Subcutaneous adipose tissue (tissue), 4 donors: Measurements from ENCODE around the gene SLC6A12. TPM values are rescaled to one million over a fixed set of nuclear protein-coding genes. Genes with fewer than 3 reads are reported as not detected.

Experiments
- total RNA-seq, 4 donors: library from RNA; depleted of rRNA; stranded (reverse); fragments of >200 nt; gene quantifications; one replicate each; pipeline ENCODE4 v1.1.0, GENCODE V29; 2016
- TF ChIP-seq, protein P1 (sequence below): fragments of 450-650 bp; IDR thresholded peaks from one replicate; pipeline ENCODE4 v1.5.1; 2016; ENCODE audit warnings: low read depth, mild to moderate bottlenecking, control low read depth, antibody characterized with exemption, moderate library complexity

The SLC6A12 gene
- total RNA-seq, 4 donors from 2014 or later, result 0.33 to 4.4 (median 1.5) TPM

DNA sequence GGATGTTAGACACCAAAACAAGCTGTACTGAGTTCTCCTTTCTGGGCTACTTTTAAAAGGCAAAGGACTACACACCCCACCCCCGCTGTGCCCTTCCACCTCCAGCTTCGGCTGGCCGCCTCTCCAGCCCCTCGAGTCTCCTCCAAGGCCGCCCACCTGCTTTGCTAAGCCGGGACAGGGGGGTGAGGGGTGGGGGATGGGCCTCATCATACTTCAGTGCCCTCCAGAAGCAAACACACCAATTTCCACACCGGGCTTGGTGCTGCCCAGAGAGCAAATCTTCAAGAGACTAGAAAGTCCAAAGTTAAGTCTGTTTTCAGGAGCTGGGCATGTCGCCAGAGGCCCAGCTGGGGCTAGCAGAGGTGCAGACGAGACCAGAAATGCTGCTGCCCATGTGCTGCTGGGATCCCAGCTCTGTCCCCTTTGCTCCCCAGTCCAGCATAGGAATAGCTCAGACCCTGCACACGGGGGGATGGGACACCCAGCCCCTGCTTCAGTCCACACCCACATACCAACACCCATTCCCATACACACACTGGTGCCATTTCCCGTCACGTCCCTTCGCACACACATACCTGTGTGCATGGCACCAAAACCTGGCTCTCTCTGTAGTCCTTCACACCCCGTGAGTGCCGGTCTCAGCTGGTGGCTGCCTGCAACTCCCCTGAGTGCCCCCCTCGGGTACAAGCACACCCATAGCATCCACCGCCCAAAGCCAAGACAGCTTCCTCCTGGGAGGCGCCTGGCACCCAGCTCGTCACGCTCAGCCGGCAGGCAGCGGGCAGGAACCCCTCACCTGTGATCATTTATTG, 1.0 kb downstream of the SLC6A12 start:
- TF ChIP-seq, protein P1, sequence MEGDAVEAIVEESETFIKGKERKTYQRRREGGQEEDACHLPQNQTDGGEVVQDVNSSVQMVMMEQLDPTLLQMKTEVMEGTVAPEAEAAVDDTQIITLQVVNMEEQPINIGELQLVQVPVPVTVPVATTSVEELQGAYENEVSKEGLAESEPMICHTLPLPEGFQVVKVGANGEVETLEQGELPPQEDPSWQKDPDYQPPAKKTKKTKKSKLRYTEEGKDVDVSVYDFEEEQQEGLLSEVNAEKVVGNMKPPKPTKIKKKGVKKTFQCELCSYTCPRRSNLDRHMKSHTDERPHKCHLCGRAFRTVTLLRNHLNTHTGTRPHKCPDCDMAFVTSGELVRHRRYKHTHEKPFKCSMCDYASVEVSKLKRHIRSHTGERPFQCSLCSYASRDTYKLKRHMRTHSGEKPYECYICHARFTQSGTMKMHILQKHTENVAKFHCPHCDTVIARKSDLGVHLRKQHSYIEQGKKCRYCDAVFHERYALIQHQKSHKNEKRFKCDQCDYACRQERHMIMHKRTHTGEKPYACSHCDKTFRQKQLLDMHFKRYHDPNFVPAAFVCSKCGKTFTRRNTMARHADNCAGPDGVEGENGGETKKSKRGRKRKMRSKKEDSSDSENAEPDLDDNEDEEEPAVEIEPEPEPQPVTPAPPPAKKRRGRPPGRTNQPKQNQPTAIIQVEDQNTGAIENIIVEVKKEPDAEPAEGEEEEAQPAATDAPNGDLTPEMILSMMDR, result no peak

DNA sequence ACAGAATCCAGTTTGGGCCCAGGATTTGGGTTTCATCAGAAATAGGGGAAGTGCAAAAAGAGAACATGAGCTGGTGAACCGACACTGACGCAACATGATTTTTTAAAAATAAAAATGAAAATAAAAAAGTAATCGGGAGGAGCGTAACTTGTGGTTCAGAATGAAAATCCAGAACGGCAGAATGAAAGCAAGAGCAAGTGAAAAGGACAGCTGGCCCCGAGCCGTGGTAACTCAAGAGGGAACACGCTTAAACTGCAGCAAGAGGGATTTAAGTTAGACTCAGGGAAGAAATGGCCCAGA, 1.6 kb downstream of the SLC6A12 start:
- TF ChIP-seq, protein P1, result no peak

- TF ChIP-seq, protein P1, result no peak
Observed at GRCh38 chr12:211639-212414, 2.1 kb downstream of the SLC6A12 start.

DNA sequence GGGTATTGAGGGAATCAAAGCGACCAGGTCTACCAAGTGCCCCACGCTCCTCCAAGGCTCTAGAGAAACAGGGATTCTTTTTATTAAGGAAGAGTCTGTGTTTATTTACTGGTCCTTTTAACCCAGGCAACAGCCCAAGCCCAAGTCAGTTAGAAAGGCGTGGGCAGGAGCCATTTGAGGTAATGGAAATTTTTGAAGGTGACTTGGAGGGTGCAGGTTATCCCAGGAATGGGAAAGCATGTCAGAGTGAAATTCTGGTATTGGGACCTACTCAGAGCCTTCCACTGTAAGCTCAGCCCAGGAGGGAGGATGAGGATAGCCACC, 2.9 kb downstream of the SLC6A12 start:
- TF ChIP-seq, protein P1, result no peak

DNA sequence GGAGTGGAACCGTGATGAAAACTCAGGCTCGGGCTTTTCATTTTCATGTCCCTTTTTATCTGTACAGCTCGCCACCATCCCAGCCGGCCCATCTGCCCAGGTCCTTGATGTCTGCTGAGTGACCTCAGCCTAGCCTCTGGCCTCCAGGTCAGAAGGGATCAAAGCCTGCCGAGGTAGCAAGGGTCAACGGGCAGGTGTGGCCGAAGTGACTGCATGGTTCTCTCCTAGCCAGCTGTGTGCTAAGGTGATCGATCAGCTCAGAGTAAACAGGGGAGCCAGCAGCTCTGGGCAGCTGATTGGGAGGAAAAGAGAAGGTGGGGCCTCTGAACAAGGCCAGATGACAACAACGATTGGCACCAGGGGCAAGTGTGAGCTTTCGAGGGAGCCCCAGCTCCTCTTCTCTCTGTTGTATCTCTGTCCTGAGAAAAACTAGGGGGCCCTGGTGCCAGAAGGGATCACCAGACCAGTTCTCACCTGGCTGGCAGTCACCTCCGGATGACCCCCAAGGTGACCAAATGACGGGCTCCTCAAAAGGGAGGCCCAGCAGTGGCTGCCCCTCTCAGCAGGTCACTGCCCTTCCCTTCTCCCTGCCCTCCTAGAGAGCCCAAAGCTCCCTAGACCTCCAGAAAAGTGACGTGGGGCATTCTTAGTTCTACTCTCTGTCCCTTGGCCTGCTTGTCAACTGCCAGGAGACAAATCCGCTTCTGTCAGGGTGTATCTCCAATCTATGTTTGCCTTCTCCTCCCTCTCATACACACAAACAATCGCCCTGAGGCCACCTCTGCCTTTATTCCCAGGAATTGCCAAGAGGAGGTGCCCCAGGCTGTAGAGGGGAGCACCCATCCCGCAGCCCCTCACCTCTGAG, 3.4 kb downstream of the SLC6A12 start:
- TF ChIP-seq, protein P1, result no peak

GRCh38 chr12:209851-210250, 4.1 kb downstream of the SLC6A12 start:
- TF ChIP-seq, protein P1, result no peak

DNA sequence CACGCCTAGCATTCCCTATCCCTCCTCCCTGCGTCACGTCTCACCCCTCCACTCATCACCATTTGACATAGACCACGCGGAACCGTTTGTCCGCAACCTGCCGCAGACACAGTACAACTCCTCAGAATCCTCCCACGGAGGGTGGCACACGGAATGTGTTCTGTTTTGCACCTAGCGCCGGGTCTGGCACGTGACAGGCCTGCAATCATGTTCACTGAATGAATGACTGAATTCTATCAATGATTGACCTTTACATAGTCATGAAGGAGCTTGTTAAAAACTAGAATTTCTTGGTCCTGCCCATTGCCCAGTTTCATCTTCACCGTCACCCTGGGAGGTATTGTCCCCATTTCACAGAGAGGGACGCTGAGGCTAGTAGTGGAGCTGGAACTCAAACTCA, 4.7 kb downstream of the SLC6A12 start:
- TF ChIP-seq, protein P1, result no peak
